ENCODE results near the gene CHKB. TPM values are rescaled to one million over a fixed set of nuclear protein-coding genes. Genes with fewer than 3 reads are reported as not detected.

Gene CHKB
- total RNA-seq, 1 experiment from 2014 or later: 53.0 TPM

DNA sequence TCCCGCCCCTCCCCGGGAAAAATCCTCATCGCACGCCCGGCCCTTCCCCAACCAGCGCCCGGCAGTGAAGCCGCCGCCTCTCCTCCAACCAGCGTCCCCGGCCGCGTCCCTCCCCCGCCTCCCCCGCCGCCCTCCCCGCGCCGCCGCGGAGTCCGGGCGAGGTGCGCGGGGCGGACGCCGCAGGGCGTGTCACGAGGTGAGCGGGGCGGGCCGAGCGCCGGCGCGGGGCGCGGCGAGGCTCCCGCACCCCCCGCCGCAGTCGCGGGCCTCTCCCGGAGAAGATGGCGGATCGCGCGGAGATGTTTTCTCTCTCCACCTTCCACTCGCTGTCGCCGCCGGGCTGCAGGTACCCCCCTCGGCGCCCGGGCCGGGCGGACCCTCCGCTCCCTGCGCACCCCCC, 17.9 kb upstream of the CHKB start, which contains the start of gene MAPK8IP2:
TSS of gene MAPK8IP2 (plus strand) at position 256 of the 400 bp plus-strand sequence. CDS start at position 282, 26 bp downstream.
- DNase-seq (ENCODE audit: low read depth): no peak

GRCh38 chr22:50599816-50600455, 17.3 kb upstream of the CHKB start:
- DNase-seq (ENCODE audit: low read depth): no peak

DNA sequence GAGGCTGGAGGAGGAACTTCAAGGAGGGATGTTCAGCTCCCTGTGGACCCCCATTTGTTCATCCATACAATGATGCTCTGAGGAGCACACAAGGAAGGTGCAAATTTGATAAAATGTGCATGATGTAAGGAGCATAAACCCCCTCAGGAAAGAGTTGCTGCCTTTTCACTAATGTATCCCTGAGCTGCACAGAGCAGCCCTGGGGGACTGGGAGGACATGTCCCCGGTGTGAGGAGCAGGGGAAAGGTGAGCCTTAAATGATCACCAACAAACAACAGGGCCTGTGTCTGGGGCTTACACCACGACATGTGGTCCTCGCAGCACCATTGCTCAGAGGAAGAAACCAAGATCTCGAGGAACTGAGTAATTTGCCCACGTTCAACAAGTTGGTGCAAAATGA, 14.4 kb upstream of the CHKB start:
- no peak for DNase-seq (ENCODE audit: low read depth)

DNA sequence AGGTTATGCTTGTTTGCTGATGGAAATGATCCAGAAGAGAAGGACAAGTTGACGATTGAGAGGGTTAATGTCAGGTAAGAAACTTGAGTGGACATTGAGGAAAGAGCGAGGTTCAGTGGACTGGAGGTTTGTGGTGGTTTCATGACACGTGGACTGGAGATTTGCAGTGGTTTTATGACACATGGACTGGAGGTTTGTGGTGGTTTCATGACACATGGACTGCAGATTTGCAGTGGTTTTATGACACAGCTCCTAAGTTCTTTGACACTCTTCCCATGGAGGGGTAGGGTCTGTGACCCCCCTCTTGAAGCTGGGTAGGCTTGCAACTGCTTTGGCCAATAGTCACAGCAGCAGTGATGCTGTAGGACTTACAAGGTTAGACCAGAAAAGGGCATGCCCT, 12.5 kb upstream of the CHKB start:
- no peak for DNase-seq (ENCODE audit: low read depth)

GRCh38 chr22:50587407-50587806, 4.8 kb upstream of the CHKB start:
- no peak for DNase-seq (ENCODE audit: low read depth)

- DNase-seq (ENCODE audit: low read depth): no peak
Observed at GRCh38 chr22:50586416-50586815, 3.8 kb upstream of the CHKB start.

- DNase-seq (ENCODE audit: low read depth): no peak
Observed at GRCh38 chr22:50585781-50586180, 3.1 kb upstream of the CHKB start.

DNA sequence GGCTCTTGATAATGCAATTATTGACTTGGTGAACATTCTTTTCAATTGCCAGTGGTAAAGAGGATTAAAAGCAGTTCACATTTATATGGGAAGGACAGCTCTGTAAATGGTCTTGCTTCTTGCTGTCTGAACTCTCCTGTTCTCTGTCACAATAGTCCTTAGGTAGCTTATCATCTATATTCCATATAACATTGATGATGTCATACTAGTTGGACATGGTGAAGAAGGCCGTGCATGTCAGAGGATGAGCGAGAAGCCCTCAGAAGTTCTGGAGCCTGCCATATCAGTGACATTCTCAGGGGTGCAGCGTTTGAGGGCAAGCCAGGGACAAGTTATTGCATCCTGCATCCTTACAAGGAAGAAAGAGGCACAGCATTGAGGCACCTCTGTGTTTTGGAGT, 2.6 kb upstream of the CHKB start:
- no peak for DNase-seq (ENCODE audit: low read depth)

GRCh38 chr22:50584106-50585096, 1.8 kb upstream of the CHKB start:
- DNase-seq (ENCODE audit: low read depth): no peak

- DNase-seq (ENCODE audit: low read depth): no peak
Observed at GRCh38 chr22:50583294-50583861, 729 bp upstream of the CHKB start.

DNA sequence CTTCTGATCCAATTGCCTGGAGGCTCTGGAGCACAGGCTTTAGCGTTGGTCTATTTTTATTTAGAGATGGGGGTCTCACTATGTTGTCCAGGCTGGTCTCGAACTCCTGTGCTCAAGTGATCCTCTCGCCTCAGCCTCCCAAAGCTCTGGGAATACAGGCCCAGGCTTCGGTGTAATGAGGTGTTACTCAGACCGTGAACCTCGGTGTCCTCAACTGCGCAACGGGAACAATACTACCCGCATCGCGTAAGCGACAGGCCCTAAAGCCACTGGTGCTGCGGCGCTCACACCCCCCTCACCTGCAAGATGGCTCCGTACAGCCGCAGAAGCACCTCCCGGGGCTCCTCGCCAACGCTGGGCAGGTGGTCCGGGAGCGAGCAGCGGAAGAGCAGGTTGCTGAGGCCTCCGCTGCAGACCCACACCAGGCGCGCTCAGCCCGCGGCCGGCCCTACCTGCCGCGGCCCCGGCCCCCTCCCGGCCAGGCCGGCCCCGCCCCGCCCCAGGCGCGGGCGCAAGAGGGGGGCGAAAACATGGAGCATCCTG, 628 bp downstream of the CHKB start:
- DNase-seq (ENCODE audit: low read depth): no peak

GRCh38 chr22:50581031-50581949, 1.4 kb downstream of the CHKB start:
- DNase-seq (ENCODE audit: low read depth): no peak

GRCh38 chr22:50579752-50580151, 2.9 kb downstream of the CHKB start:
- no peak for DNase-seq (ENCODE audit: low read depth)

DNA sequence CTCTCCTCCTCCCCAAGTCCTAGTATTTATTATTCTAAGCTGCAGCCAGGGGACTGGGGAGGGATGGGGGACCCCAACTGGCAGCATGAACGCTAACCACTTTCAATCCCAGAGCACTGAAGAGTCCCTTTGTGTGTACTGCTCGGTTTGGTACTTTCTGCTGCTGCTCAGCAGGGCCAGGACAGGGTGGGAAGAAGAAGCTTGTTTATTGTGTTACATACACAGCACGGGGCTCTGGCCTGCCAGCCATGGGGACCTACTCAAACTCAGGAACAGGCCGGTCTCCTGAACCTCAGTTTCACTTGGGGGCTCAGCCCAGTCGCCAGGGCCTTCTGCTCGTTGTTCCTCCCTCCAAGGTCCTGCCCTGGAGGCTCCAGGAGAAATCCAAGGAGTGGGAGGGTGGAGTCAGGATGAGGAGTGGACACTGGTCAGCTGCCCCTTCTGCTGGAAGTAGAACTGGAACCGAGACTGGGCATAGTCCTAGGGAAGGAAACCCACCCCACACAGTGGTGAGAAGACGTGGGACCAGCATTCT, 3.8 kb downstream of the CHKB start:
- DNase-seq (ENCODE audit: low read depth): no peak

DNA sequence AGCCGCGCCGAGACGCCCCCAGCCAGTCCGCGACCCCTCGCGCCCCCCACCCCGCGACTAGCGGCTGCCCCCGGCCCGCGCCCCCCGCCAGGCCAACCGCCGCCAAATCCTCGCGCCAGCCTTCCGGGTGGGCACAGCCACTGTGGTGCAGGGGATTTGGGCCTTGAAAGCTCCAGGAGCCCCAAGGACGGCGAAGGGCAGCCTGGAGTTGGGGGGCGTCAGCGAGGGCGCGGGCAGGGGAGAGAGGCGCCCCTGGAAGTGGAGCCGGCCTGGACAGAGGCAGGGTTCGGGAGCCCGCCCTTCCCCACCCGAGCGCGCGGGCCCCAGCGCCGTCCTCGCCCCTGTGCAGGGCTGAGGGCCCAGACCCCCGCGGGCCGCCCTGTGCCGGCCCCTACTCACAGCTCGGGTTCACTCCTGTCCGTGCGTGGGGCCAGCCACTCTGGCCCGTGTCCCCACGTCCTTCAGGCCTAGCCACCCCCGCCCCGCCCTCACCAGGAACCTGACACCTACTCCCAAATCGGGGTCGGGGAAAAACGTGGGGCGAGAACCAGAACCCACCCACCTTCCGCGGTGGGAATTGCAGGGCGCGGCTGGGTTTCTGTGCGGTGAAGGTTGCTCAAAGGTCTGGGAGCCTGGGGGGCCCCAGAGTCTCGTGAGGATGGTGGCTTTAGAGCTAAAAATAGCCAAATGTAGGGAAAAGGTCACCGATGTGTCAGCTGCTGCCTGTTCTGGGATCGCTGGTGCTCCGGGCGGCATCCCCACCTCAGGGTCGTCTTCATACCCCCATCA, 4.5 kb downstream of the CHKB start, which contains the start of gene CPT1B:
TSS of gene CPT1B (minus strand) at position 441 of the 789 bp plus-strand sequence. CDS start 512 bp downstream, outside the sequence.
- no peak for DNase-seq (ENCODE audit: low read depth)

DNA sequence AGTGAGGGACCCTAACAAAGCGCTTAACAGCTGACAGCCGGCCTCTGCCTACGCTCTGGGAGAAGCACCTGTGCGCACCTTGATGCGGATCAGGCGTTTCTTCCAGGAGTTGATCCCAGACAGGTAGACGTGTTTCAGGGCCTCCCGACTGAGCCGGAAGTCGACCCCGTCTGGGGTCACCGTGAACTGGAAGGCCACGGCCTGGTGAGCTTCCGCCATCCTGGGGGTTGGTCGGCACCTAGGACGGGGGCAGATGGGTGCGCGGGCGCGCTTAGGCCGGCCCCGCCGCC, 5.0 kb downstream of the CHKB start:
- DNase-seq (ENCODE audit: low read depth): no peak

GRCh38 chr22:50576806-50577696, 5.6 kb downstream of the CHKB start:
- DNase-seq (ENCODE audit: low read depth): no peak

DNA sequence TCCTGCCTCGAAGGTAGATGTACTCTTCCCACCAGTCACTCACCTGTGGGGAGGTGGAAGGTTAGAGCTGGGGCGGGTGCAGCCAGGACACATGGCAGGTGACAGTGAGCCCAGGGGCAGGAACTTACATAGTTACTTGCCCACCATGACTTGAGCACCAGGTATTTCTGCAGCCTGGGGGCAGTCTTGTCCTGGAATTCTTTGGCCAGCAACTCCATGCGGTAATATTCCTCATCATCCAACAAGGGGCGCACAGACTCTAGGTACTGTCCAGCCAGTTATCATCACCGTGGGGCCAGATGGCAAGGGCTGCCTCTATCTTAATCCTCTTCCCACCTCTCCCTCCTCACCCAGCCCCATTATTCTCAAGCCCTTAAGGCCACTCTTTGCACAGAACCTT, 6.6 kb downstream of the CHKB start:
- peak; percentile 47 for DNase-seq (ENCODE audit: low read depth)

- DNase-seq (ENCODE audit: low read depth): no peak
Observed at GRCh38 chr22:50575426-50575941, 7.2 kb downstream of the CHKB start.
